Hepatocyte (in vitro differentiated cells): Measurements from ENCODE around the gene SLCO3A1. TPM values are rescaled to one million over a fixed set of nuclear protein-coding genes. Genes with fewer than 3 reads are reported as not detected.

Experiments used
- DNase-seq: peaks from one replicate; pipeline ENCODE4 v3.0.0-alpha.2; 2016; ENCODE audit warnings: low spot score
- H2AFZ ChIP-seq: fragments of 200-600 bp; sonication (generic); 2 replicates; pipeline ENCODE4 v1.6.0; 2016; ENCODE audit warnings: antibody characterized with exemption, mild to moderate bottlenecking
- H3K27ac ChIP-seq: fragments of 200-600 bp; sonication (generic); 2 replicates; pipeline ENCODE4 v1.5.1; 2016; ENCODE audit warnings: mild to moderate bottlenecking
- H3K27me3 ChIP-seq: fragments of 200-600 bp; sonication (generic); 2 replicates; pipeline ENCODE4 v1.6.1; 2016
- H3K36me3 ChIP-seq: fragments of 200-600 bp; sonication (generic); replicated peaks from 2 replicates; pipeline ENCODE4 v1.5.1; 2016; ENCODE audit warnings: low read depth; ENCODE audit not compliant: insufficient read depth
- H3K4me1 ChIP-seq: fragments of 200-600 bp; sonication (generic); 2 replicates; pipeline ENCODE4 v1.5.1; 2016; ENCODE audit warnings: mild to moderate bottlenecking, moderate library complexity; ENCODE audit not compliant: insufficient read depth
- H3K4me2 ChIP-seq: fragments of 200-600 bp; sonication (generic); 2 replicates; pipeline ENCODE4 v1.6.0; 2016
- H3K4me3 ChIP-seq: fragments of 200-600 bp; sonication (generic); 2 replicates; pipeline ENCODE4 v1.5.1; 2016; ENCODE audit warnings: mild to moderate bottlenecking
- H3K79me2 ChIP-seq: fragments of 200-600 bp; sonication (generic); 2 replicates; pipeline ENCODE4 v1.6.0; 2017; ENCODE audit warnings: mild to moderate bottlenecking
- H3K9me2 ChIP-seq: fragments of 200-600 bp; sonication (generic); replicated peaks from 2 replicates; pipeline ENCODE4 v1.6.0; 2017; ENCODE audit warnings: mild to moderate bottlenecking; ENCODE audit not compliant: insufficient read depth
- H3K9me3 ChIP-seq: fragments of 200-600 bp; sonication (generic); 2 replicates; pipeline ENCODE4 v1.5.1; 2016; ENCODE audit warnings: low read depth, mild to moderate bottlenecking
- H4K20me1 ChIP-seq: fragments of 200-600 bp; sonication (generic); 2 replicates; pipeline ENCODE4 v1.6.0; 2016; ENCODE audit warnings: mild to moderate bottlenecking; ENCODE audit not compliant: insufficient read depth, poor library complexity, severe bottlenecking
- CTCF ChIP-seq: fragments of 200-600 bp; sonication (generic); IDR thresholded peaks from 2 replicates; pipeline ENCODE4 v1.5.1; 2016; ENCODE audit warnings: antibody characterized with exemption, mild to moderate bottlenecking; ENCODE audit not compliant: poor library complexity
- EZH2 ChIP-seq: fragments of 200-600 bp; sonication (generic); IDR thresholded peaks from 2 replicates; pipeline ENCODE4 v1.6.1; 2016; ENCODE audit warnings: antibody characterized with exemption, mild to moderate bottlenecking, borderline replicate concordance
- EZH2phosphoT487 ChIP-seq: fragments of 200-600 bp; sonication (generic); IDR thresholded peaks from one replicate; pipeline ENCODE4 v1.6.1; 2018; ENCODE audit warnings: antibody characterized with exemption, mild to moderate bottlenecking, low read depth, moderate library complexity; ENCODE audit not compliant: unreplicated experiment, severe bottlenecking
- WGBS: methylation state at CpG from one replicate; pipeline ENCODE4 v1.1.6; 2016; ENCODE audit warnings: low lambda C conversion rate; ENCODE audit errors: missing lambda C conversion rate; 5-methylcytosine and 5-hydroxymethylcytosine counted together
- polyA plus RNA-seq: library from polyadenylated mRNA; unstranded; fragments of >200 nt; fragmentation: Nextera tagmentation; extraction: Ambion mirVana; gene quantifications from 2 replicates; pipeline ENCODE4 v1.2.1, GENCODE V29; 2016
- total RNA-seq: library from RNA; depleted of rRNA; stranded (reverse); fragments of >200 nt; gene quantifications from 2 replicates; pipeline ENCODE4 v1.2.3, GENCODE V29; 2014

SLCO3A1 gene
- total and polyA plus RNA-seq, 2 experiments from 2014 or later = 1.3 to 5.4 TPM

DNA sequence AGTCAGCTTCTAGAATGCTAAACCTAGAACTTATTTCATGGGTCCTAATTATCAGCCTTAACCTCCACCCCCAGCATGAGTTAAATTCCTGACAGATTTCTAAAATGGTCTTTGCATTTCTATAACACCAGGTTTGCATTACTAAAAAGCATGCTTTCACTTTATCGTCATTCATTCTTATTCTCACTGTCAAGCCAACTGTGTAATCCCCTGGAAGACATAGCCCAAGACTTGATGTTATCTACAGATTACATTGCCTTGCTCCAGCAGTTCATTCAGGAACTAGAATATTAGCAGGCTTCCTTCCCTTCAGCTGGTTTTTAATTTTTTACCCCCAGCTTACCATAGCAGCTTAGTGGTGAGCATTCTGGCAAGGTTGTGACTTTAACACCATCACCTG is 184.0 kb downstream of the SLCO3A1 start:
- H3K9me2 ChIP-seq = no peaks in the 10 kb centered on the region
- no peak overlapping the region for H3K27ac ChIP-seq
- H3K4me3 ChIP-seq = no peak overlapping the region
- H3K4me1 ChIP-seq = no peaks in the 10 kb centered on the region
- WGBS = 84% methylated on average over 1 of the region's 1 CpG
- no peaks in the 10 kb centered on the region for H3K9me3 ChIP-seq
- H3K27me3 ChIP-seq = peaks cover 19% of the 10 kb centered on the region
- no peak for TF ChIP-seq CTCF
- no peak for TF ChIP-seq EZH2phosphoT487
- TF ChIP-seq EZH2 = no peak
- H4K20me1 ChIP-seq = no peaks in the 10 kb centered on the region
- no peak overlapping the region for H3K4me2 ChIP-seq
- no peaks in the 10 kb centered on the region for H3K36me3 ChIP-seq
- no peak for DNase-seq
- no peak overlapping the region for H2AFZ ChIP-seq
- no peaks in the 10 kb centered on the region for H3K79me2 ChIP-seq

GRCh38 chr15:92040350-92040749 is 186.8 kb downstream of the SLCO3A1 start:
- TF ChIP-seq CTCF = no peak
- TF ChIP-seq EZH2phosphoT487 = no peak
- no peak for TF ChIP-seq EZH2
- Histone ChIP-seq H3K79me2 (no peaks in the 10 kb centered on the region), H3K9me3 (no peaks in the 10 kb centered on the region), H3K27ac (no peak overlapping the region), H3K27me3 (peaks cover 10% of the 10 kb centered on the region), H2AFZ (no peak overlapping the region), H3K9me2 (no peaks in the 10 kb centered on the region), H3K36me3 (no peaks in the 10 kb centered on the region), H3K4me3 (no peak overlapping the region), H3K4me2 (no peak overlapping the region), H4K20me1 (no peaks in the 10 kb centered on the region), H3K4me1 (no peaks in the 10 kb centered on the region)
- no peak for DNase-seq
- 82% methylated on average over 1 of the region's 1 CpG for WGBS

- Histone ChIP-seq H3K9me2 (no peaks in the 10 kb centered on the region), H3K36me3 (no peaks in the 10 kb centered on the region), H3K9me3 (no peaks in the 10 kb centered on the region), H2AFZ (no peak overlapping the region), H3K4me3 (no peak overlapping the region), H4K20me1 (no peaks in the 10 kb centered on the region), H3K79me2 (no peaks in the 10 kb centered on the region), H3K27ac (no peak overlapping the region), H3K4me2 (no peak overlapping the region), H3K4me1 (no peaks in the 10 kb centered on the region), H3K27me3 (peaks cover 3% of the 10 kb centered on the region)
- TF ChIP-seq EZH2phosphoT487 = no peak
- no peak for TF ChIP-seq EZH2
- TF ChIP-seq CTCF = no peak
- 86% methylated on average over 4 of the region's 4 CpGs for WGBS
- no peak for DNase-seq
Measured at GRCh38 chr15:92041371-92041770, 187.9 kb downstream of the SLCO3A1 start.

DNA sequence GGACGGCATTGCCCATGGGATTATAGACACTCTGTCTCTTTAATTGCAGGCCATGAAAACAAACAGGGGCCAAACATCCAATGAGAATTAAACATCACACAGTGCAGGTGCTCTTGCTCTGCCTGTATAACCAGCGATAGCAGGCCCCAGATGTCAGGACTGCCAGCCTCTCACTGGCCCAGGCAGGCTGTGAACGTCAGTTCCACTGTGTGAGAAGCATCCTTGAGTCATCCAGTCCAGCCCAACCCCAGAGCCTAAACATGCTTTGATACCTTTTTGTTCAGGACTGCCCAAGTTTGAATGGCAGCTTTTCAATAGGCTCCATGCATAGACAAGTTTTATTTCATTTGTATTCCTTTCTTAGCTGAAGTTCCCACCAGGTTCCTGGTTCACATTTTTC is 189.8 kb downstream of the SLCO3A1 start:
- DNase-seq = no peak
- no peaks in the 10 kb centered on the region for H3K9me2 ChIP-seq
- no peaks in the 10 kb centered on the region for H3K79me2 ChIP-seq
- no peaks in the 10 kb centered on the region for H4K20me1 ChIP-seq
- H3K4me3 ChIP-seq = no peak overlapping the region
- no peak overlapping the region for H3K4me2 ChIP-seq
- H3K27me3 ChIP-seq = no peaks in the 10 kb centered on the region
- no peak for TF ChIP-seq CTCF
- no peak for TF ChIP-seq EZH2phosphoT487
- no peak for TF ChIP-seq EZH2
- 84% methylated on average over 3 of the region's 3 CpGs for WGBS
- H3K36me3 ChIP-seq = no peaks in the 10 kb centered on the region
- no peak overlapping the region for H3K27ac ChIP-seq
- no peaks in the 10 kb centered on the region for H3K4me1 ChIP-seq
- no peaks in the 10 kb centered on the region for H3K9me3 ChIP-seq
- H2AFZ ChIP-seq = no peak overlapping the region
